Esophagus squamous epithelium (tissue), 5 donors: Measurements from ENCODE around the gene CFAP410. TPM values are rescaled to one million over a fixed set of nuclear protein-coding genes. Genes with fewer than 3 reads are reported as not detected.

Source experiments
- DNase-seq: peaks from one replicate; lab custom pipeline; 2025; lab: John Stamatoyannopoulos, UW
- H3K27ac ChIP-seq, 4 donors: fragments of 200-600 bp; sonication (generic); one replicate each; pipeline ENCODE4 v1.5.1; 2016 to 2019; ENCODE audit warnings: mild to moderate bottlenecking in 1 of 4
- H3K27me3 ChIP-seq, 4 donors: fragments of 200-600 bp; sonication (generic); 1 replicate in 3 of 4; 2 replicates in 1 of 4; pipeline versions ENCODE4 v1.5.1 to v1.6.0; 2017 to 2021; ENCODE audit warnings: antibody characterized with exemption in 1 of 4
- H3K36me3 ChIP-seq, 3 donors: fragments of 200-600 bp; sonication (generic); one replicate each; pipeline ENCODE4 v1.5.1; 2016 to 2019
- H3K4me1 ChIP-seq, 3 donors: fragments of 200-600 bp; sonication (generic); one replicate each; pipeline ENCODE4 v1.5.1; 2017 to 2019
- H3K4me3 ChIP-seq, 4 donors: fragments of 200-600 bp; sonication (generic); 1 replicate in 3 of 4; 2 replicates in 1 of 4; pipeline ENCODE4 v1.5.1; 2016 to 2019; ENCODE audit warnings: mild to moderate bottlenecking in 2 of 4, moderate library complexity in 1 of 4
- H3K9me3 ChIP-seq, 3 donors: fragments of 200-600 bp; sonication (generic); one replicate each; pipeline ENCODE4 v1.5.1; 2016 to 2019
- CTCF ChIP-seq, 6 experiments: fragments of 450-650 bp in 4 of 6; fragments of 200-600 bp in 2 of 6; sonication (generic) in 2 of 6; IDR thresholded peaks; one replicate each; pipeline ENCODE4 v1.5.1; 2016 to 2019; ENCODE audit warnings: antibody characterized with exemption in 6 of 6, mild to moderate bottlenecking in 4 of 6, moderate library complexity in 4 of 6
- POLR2A ChIP-seq, 4 donors: fragments of 450-650 bp; IDR thresholded peaks; one replicate each; pipeline ENCODE4 v1.6.1; 2017; ENCODE audit warnings: antibody characterized with exemption in 4 of 4, mild to moderate bottlenecking in 4 of 4, moderate library complexity in 3 of 4
- WGBS, 2 donors: methylation state at CpG; one replicate each; pipeline ENCODE4 v1.1.5; 2018; 5-methylcytosine and 5-hydroxymethylcytosine counted together
- intact Hi-C: fragments of 100-400 bp; cut with DNase I; formaldehyde crosslinking; loops from one replicate; pipeline ENCODE4 v1.15.0; 2022
- total RNA-seq, 4 donors: library from RNA; depleted of rRNA; stranded (reverse); fragments of >200 nt; gene quantifications; one replicate each; pipeline ENCODE4 v1.1.0, GENCODE V29; 2016
- donor health status: DM: yes; HTN: yes; CAD: no.

The CFAP410 gene
- total RNA-seq, 4 donors from 2014 or later, result 7.9 to 21.8 (median 13.7) TPM

GRCh38 chr21:44324106-44324853 lies 14.9 kb downstream of the CFAP410 start:
- Histone ChIP-seq H3K9me3 (no peaks in the 10 kb centered on the region), H3K4me3 (no peak overlapping the region), H3K36me3 (peaks cover 25 to 87% (median 51%) of the 10 kb centered on the region in 3 donors), H3K4me1 (no peaks in the 10 kb centered on the region), H3K27ac (no peak overlapping the region), H3K27me3 (no peaks in the 10 kb centered on the region)
- no peak for DNase-seq
- intact Hi-C loops, result no loop called here
- WGBS, 2 donors, result 92 to 96% methylated on average over 14 to 17 of the region's 37 CpGs
- TF ChIP-seq CTCF (IDR thresholded peaks at IDR 0.05), result no peak
- no peak for TF ChIP-seq POLR2A (IDR thresholded peaks at IDR 0.05)

- Histone ChIP-seq H3K36me3 (peaks cover 25 to 94% (median 55%) of the 10 kb centered on the region in 3 donors), H3K9me3 (no peaks in the 10 kb centered on the region), H3K4me1 (no peaks in the 10 kb centered on the region), H3K4me3 (no peak overlapping the region), H3K27me3 (no peaks in the 10 kb centered on the region), H3K27ac (no peak overlapping the region)
- no peak for DNase-seq
- TF ChIP-seq POLR2A (IDR thresholded peaks at IDR 0.05) (no peak), CTCF (IDR thresholded peaks at IDR 0.05) (no peak)
- 60 to 100% methylated on average over 1 to 3 of the region's 20 CpGs for WGBS, 2 donors
- intact Hi-C loops, result no loop called here
Observed at GRCh38 chr21:44323591-44323990, 15.6 kb downstream of the CFAP410 start.

GRCh38 chr21:44322621-44323325 lies 16.4 kb downstream of the CFAP410 start:
- Histone ChIP-seq H3K4me3 (no peak overlapping the region), H3K9me3 (no peaks in the 10 kb centered on the region), H3K27me3 (no peaks in the 10 kb centered on the region), H3K36me3 (peaks cover 25 to 100% (median 58%) of the 10 kb centered on the region in 3 donors), H3K27ac (no peak overlapping the region), H3K4me1 (no peaks in the 10 kb centered on the region)
- DNase-seq, result no peak
- TF ChIP-seq POLR2A (IDR thresholded peaks at IDR 0.05) (no peak), CTCF (IDR thresholded peaks at IDR 0.05) (no peak)
- intact Hi-C loops, result no loop called here
- WGBS, 2 donors, result 87% methylated on average over 9 of the region's 38 CpGs; no CpG with 5 or more reads in 1 of the 2 donors

GRCh38 chr21:44321846-44322450 lies 17.2 kb downstream of the CFAP410 start:
- Histone ChIP-seq H3K36me3 (peaks cover 23 to 100% (median 56%) of the 10 kb centered on the region in 3 donors), H3K4me1 (no peaks in the 10 kb centered on the region), H3K4me3 (no peak overlapping the region), H3K27ac (no peak overlapping the region), H3K9me3 (no peaks in the 10 kb centered on the region), H3K27me3 (no peaks in the 10 kb centered on the region)
- DNase-seq, result no peak
- intact Hi-C loops, result no loop called here
- TF ChIP-seq CTCF (IDR thresholded peaks at IDR 0.05) (no peak), POLR2A (IDR thresholded peaks at IDR 0.05) (no peak)
- WGBS, 2 donors, result 87% methylated on average over 3 of the region's 23 CpGs; no CpG with 5 or more reads in 1 of the 2 donors
